GM12878 (cell line): ENCODE results near the gene THADA. TPM values are rescaled to one million over a fixed set of nuclear protein-coding genes. Genes with fewer than 3 reads are reported as not detected.

ENCODE experiments used
- ATAC-seq: fragments of 200-7000 bp; cut with Tn5 transposase; 3 replicates; pipeline ENCODE4 v1.9.1; 2020; ENCODE audit warnings: mild to moderate bottlenecking, moderate library complexity
- BruUV-seq: library from RNA; stranded (reverse); fragments of 400-500 nt; replicated peaks from 2 replicates; lab custom pipeline; 2021; lab: Mats Ljungman, UMichigan
- CTCF ChIA-PET: fragments of 300-600 bp; sonication (Branson Sonifier 250); formaldehyde crosslinking; extraction: SDS; loops from one replicate; lab custom pipeline; 2021; ENCODE audit warnings: inconsistent platforms; lab: Yijun Ruan, JAX
- POLR2A ChIA-PET: fragments of 350-600 bp; formaldehyde crosslinking; extraction: SDS; loops from one replicate; lab custom pipeline; 2021; ENCODE audit warnings: inconsistent platforms; lab: Charles Lee
- RAD21 ChIA-PET: fragments of 300-600 bp; sonication (Branson Sonifier 250); formaldehyde crosslinking; loops from one replicate; lab custom pipeline; 2023; ENCODE audit warnings: antibody characterized with exemption; ENCODE audit not compliant: unreplicated experiment; lab: Charles Lee
- SMC1A ChIA-PET: fragments of 300-600 bp; sonication (Branson Sonifier 250); formaldehyde crosslinking; loops from one replicate; lab custom pipeline; 2023; ENCODE audit not compliant: unreplicated experiment, uncharacterized antibody; lab: Charles Lee
- DNase-seq: peaks from one replicate; pipeline ENCODE4 v3.0.0-alpha.2; 2011; ENCODE audit warnings: low read depth, low spot score
- FAIRE-seq: peaks from 3 replicates; lab custom pipeline; 2011; peaks lifted over from hg19 to GRCh38; lab: Jason Lieb, UNC
- H2AFZ ChIP-seq: 2 replicates; pipeline ENCODE4 v1.6.0; 2011; ENCODE audit warnings: low read depth, low read length, control low read depth; ENCODE audit not compliant: control insufficient read depth
- H3K27ac ChIP-seq: 2 replicates; pipeline ENCODE4 v1.5.1; 2011; ENCODE audit warnings: control low read depth; ENCODE audit not compliant: control insufficient read depth, insufficient read depth
- H3K27me3 ChIP-seq, 2 experiments: replicated peaks in 1 of 2; 2 replicates each; pipeline versions ENCODE4 v1.6.0 to v1.6.1; 2011; ENCODE audit warnings: low read length in 1 of 2; ENCODE audit not compliant: control insufficient read depth in 2 of 2, insufficient read depth in 2 of 2
- H3K36me3 ChIP-seq, 2 experiments: 2 replicates each; pipeline ENCODE4 v1.5.1; 2011; ENCODE audit warnings: low read length in 1 of 2; ENCODE audit not compliant: control insufficient read depth in 2 of 2, insufficient read depth in 2 of 2
- H3K4me1 ChIP-seq: 2 replicates; pipeline ENCODE4 v1.6.1; 2011; ENCODE audit warnings: mild to moderate bottlenecking, low read length, moderate library complexity, mixed read lengths; ENCODE audit not compliant: control insufficient read depth, insufficient read depth
- H3K4me2 ChIP-seq: 2 replicates; pipeline ENCODE4 v1.6.0; 2011; ENCODE audit warnings: control low read depth; ENCODE audit not compliant: control insufficient read depth, insufficient read depth
- H3K4me3 ChIP-seq: fragments of 200-600 bp; sonication (generic); 2 replicates; pipeline ENCODE4 v1.5.1; 2016
- H3K79me2 ChIP-seq: 2 replicates; pipeline ENCODE4 v1.6.0; 2011; ENCODE audit warnings: low read length; ENCODE audit not compliant: control insufficient read depth, insufficient read depth
- H3K9ac ChIP-seq: 2 replicates; pipeline ENCODE4 v1.8.0; 2011; ENCODE audit warnings: low read length, control low read depth, mixed read lengths; ENCODE audit not compliant: control insufficient read depth, insufficient read depth
- H3K9me3 ChIP-seq: replicated peaks from 3 replicates; pipeline ENCODE4 v1.5.1; 2011; ENCODE audit warnings: mild to moderate bottlenecking, low read length; ENCODE audit not compliant: control insufficient read depth, insufficient read depth
- H4K20me1 ChIP-seq: 2 replicates; pipeline ENCODE4 v1.6.0; 2011; ENCODE audit not compliant: control insufficient read depth, insufficient read depth
- HCFC1 ChIP-seq: fragments of 150-350 bp; IDR thresholded peaks from 2 replicates; pipeline ENCODE4 v1.6.1; 2014; ENCODE audit warnings: low read length
- YBX1 ChIP-seq: fragments of 450-650 bp; IDR thresholded peaks from 2 replicates; pipeline ENCODE4 v1.6.1; 2016; ENCODE audit warnings: antibody characterized with exemption
- ZNF274 ChIP-seq: IDR thresholded peaks from one replicate; pipeline ENCODE4 v1.8.0; 2011; ENCODE audit not compliant: insufficient read length, insufficient read depth
- ZNF687 ChIP-seq: fragments of 450-650 bp; IDR thresholded peaks from 2 replicates; pipeline ENCODE4 v1.6.1; 2017; ENCODE audit warnings: mild to moderate bottlenecking, moderate library complexity
- WGBS: methylation state at CpG from one replicate; pipeline ENCODE4 v1.1.6; 2016; ENCODE audit warnings: low lambda C conversion rate; ENCODE audit not compliant: insufficient replicate concordance, insufficient coverage; ENCODE audit errors: missing lambda C conversion rate; 5-methylcytosine and 5-hydroxymethylcytosine counted together
- in situ Hi-C: fragments of 300-500 bp; cut with MboI; formaldehyde crosslinking; loops from 9 replicates; pipeline ENCODE4 v1.14.3; 2018; ENCODE audit warnings: mixed read lengths
- intact Hi-C: fragments of 100-400 bp; cut with micrococcal nuclease; formaldehyde crosslinking; loops from one replicate; pipeline ENCODE4 v1.14.2; 2022; ENCODE audit not compliant: unreplicated experiment
- polyA plus RNA-seq, 11 experiments: library from polyadenylated mRNA; depleted of rRNA in 4 of 11; unstranded in 6 of 11; stranded (reverse) in 5 of 11; fragments of >200 nt; fragmentation: Nextera tagmentation in 4 of 11; fragmentation: Illumina TruSeq in 1 of 11; extraction: Ambion mirVana in 4 of 11; extraction: Trizol in 1 of 11; gene quantifications; 1 replicate in 1 of 11; 2 replicates in 10 of 11; pipeline versions ENCODE4 v1.2.1 to v1.2.3, GENCODE V29; 2011 to 2016; ENCODE audit warnings: inconsistent platforms in 2 of 11, missing spikeins in 2 of 11, low read depth in 1 of 11
- total RNA-seq, 4 experiments: library from RNA; depleted of rRNA in 3 of 4; stranded (reverse); fragments of >200 nt in 3 of 4; fragmentation: Illumina TruSeq in 1 of 4; extraction: Trizol in 1 of 4; gene quantifications; 2 replicates each; pipeline versions ENCODE4 v1.2.1 to v1.2.3, GENCODE V29; 2013 to 2021

Gene THADA
- total and polyA plus RNA-seq, 10 of the 15 experiments (the other 5 are each of a cell fraction or from before 2014, with no cell fraction given), result 14.6 to 33.2 (median 23.2) TPM

GRCh38 chr2:43323857-43324256 lies 272.0 kb downstream of the THADA start:
- no peaks in the 10 kb centered on the region for H3K4me1 ChIP-seq
- intact Hi-C loops (no loop called here), in situ Hi-C loops (no loop called here)
- H3K9ac ChIP-seq, result no peak overlapping the region
- no peak overlapping the region for H2AFZ ChIP-seq
- no peaks in the 10 kb centered on the region for H3K79me2 ChIP-seq
- ATAC-seq (no peak), FAIRE-seq (no peak), DNase-seq (no peak)
- H3K9me3 ChIP-seq, result no peaks in the 10 kb centered on the region
- ChIA-PET RAD21 (no interaction called here), CTCF (interaction anchor here (1.1 kb wide), 1 partner anchor 161 kb away, joined by 3 read pairs; no protein-coding TSS in a partner anchor), SMC1A (interaction anchor here (0.6 kb wide), 1 partner anchor 712 kb away, joined by 3 read pairs; no protein-coding TSS in a partner anchor), POLR2A (no interaction called here)
- H3K4me2 ChIP-seq, result no peak overlapping the region
- no peaks in the 10 kb centered on the region for H4K20me1 ChIP-seq
- no TSS peak for BruUV-seq
- no peak overlapping the region for H3K27ac ChIP-seq
- no peak for TF ChIP-seq HCFC1
- TF ChIP-seq YBX1, result no peak
- TF ChIP-seq ZNF687, result no peak
- no peak for TF ChIP-seq ZNF274
- H3K27me3 ChIP-seq, result no peaks in the 10 kb centered on the region
- no peaks in the 10 kb centered on the region; a peak in 2 of 4 replicates for H3K36me3 ChIP-seq
- 100% methylated on average over 4 of the region's 4 CpGs for WGBS
- no peak overlapping the region for H3K4me3 ChIP-seq
